B cell (primary cell): ENCODE data around the gene TEX12. TPM values are rescaled to one million over a fixed set of nuclear protein-coding genes. Genes with fewer than 3 reads are reported as not detected.

Source experiments
- ATAC-seq: fragments of 200-7000 bp; cut with Tn5 transposase; one replicate; pipeline ENCODE4 v1.10.0; 2021; ENCODE audit warnings: low read depth, mild to moderate bottlenecking, moderate number of reproducible peaks, moderate library complexity
- CTCF ChIA-PET: fragments of 350-600 bp; sonication (Branson Sonifier 250); formaldehyde crosslinking; loops from one replicate; lab custom pipeline; 2021; ENCODE audit warnings: antibody characterized with exemption, inconsistent platforms; lab: Charles Lee
- POLR2A ChIA-PET: fragments of 350-600 bp; sonication (Branson Sonifier 250); formaldehyde crosslinking; loops from one replicate; lab custom pipeline; 2021; ENCODE audit warnings: antibody characterized with exemption; lab: Charles Lee
- DNase-seq: peaks from one replicate; pipeline ENCODE4 v3.0.0; 2013
- H2AFZ ChIP-seq: 2 replicates; pipeline ENCODE4 v1.6.1; 2012; ENCODE audit warnings: mild to moderate bottlenecking, low read depth, low read length; ENCODE audit not compliant: insufficient read depth, poor library complexity, severe bottlenecking
- H3K27ac ChIP-seq, 2 donors: 1 replicate in 1 of 2; 2 replicates in 1 of 2; pipeline ENCODE4 v1.5.1; 2012 to 2013; ENCODE audit warnings: low read length in 2 of 2, mild to moderate bottlenecking in 2 of 2, moderate library complexity in 1 of 2
- H3K27me3 ChIP-seq, 4 experiments: fragments of 200-600 bp in 1 of 4; sonication (generic) in 1 of 4; replicated peaks in 1 of 4; 1 replicate in 2 of 4; 2 replicates in 2 of 4; pipeline versions ENCODE4 v1.6.1 to v1.7.0; 2013 to 2016; ENCODE audit warnings: low read length in 3 of 4, mild to moderate bottlenecking in 2 of 4, mixed read lengths in 1 of 4, moderate library complexity in 1 of 4; ENCODE audit not compliant: insufficient read depth in 4 of 4, control insufficient read depth in 3 of 4; ENCODE audit errors: control extremely low read depth in 1 of 4
- H3K36me3 ChIP-seq, 2 experiments: replicated peaks in 1 of 2; 1 replicate in 1 of 2; 2 replicates in 1 of 2; pipeline versions ENCODE4 v1.6.1 to v1.7.1; 2013; ENCODE audit warnings: low read length in 1 of 2; ENCODE audit not compliant: insufficient read depth in 2 of 2, control insufficient read depth in 1 of 2; ENCODE audit errors: control extremely low read depth in 1 of 2, extremely low read depth in 1 of 2
- H3K4me1 ChIP-seq, 2 donors: fragments of 200-600 bp in 1 of 2; sonication (generic) in 1 of 2; 1 replicate in 1 of 2; 2 replicates in 1 of 2; pipeline versions ENCODE4 v1.5.1 to v1.6.1; 2013 to 2017; ENCODE audit warnings: low read length in 2 of 2; ENCODE audit not compliant: control insufficient read depth in 2 of 2, insufficient read depth in 2 of 2
- H3K4me2 ChIP-seq: replicated peaks from 2 replicates; pipeline ENCODE3; 2012; ENCODE audit warnings: mild to moderate bottlenecking, low read depth, low read length; ENCODE audit not compliant: poor library complexity, severe bottlenecking
- H3K4me3 ChIP-seq, 5 experiments: fragments of 200-600 bp in 1 of 5; sonication (generic) in 1 of 5; 1 replicate in 3 of 5; 2 replicates in 2 of 5; pipeline versions ENCODE4 v1.5.1 to v1.7.0; 2011 to 2016; ENCODE audit warnings: low read length in 4 of 5, mild to moderate bottlenecking in 4 of 5, low read depth in 2 of 5, control low read depth in 1 of 5, moderate library complexity in 1 of 5; ENCODE audit not compliant: insufficient read depth in 1 of 5; ENCODE audit errors: control extremely low read depth in 1 of 5, extremely low read depth in 1 of 5
- H3K79me2 ChIP-seq: fragments of 200-600 bp; sonication (generic); one replicate; pipeline ENCODE4 v1.6.0; 2016; ENCODE audit warnings: low read length; ENCODE audit not compliant: control insufficient read depth, insufficient read depth
- H3K9ac ChIP-seq: fragments of 200-600 bp; sonication (generic); 2 replicates; pipeline ENCODE4 v1.6.1; 2017; ENCODE audit warnings: mild to moderate bottlenecking, low read length, moderate library complexity
- H3K9me3 ChIP-seq, 3 donors: one replicate each; pipeline versions ENCODE4 v1.6.1 to v1.7.1; 2013; ENCODE audit warnings: low read length in 2 of 3; ENCODE audit not compliant: control insufficient read depth in 2 of 3, insufficient read depth in 1 of 3; ENCODE audit errors: control extremely low read depth in 1 of 3
- H4K20me1 ChIP-seq: 2 replicates; pipeline ENCODE4 v1.6.0; 2012; ENCODE audit warnings: mild to moderate bottlenecking, low read length; ENCODE audit not compliant: insufficient read depth, control insufficient read depth, poor library complexity, severe bottlenecking
- H3K27ac Mint-ChIP-seq: one replicate; pipeline ENCODE4 v1.8.0; 2021; ENCODE audit warnings: mixed read lengths
- H3K27me3 Mint-ChIP-seq: one replicate; pipeline ENCODE4 v1.8.0; 2021; ENCODE audit warnings: mixed read lengths
- H3K4me1 Mint-ChIP-seq: one replicate; pipeline ENCODE4 v1.8.0; 2021; ENCODE audit warnings: mixed read lengths
- H3K4me3 Mint-ChIP-seq: one replicate; pipeline ENCODE4 v1.8.0; 2021; ENCODE audit warnings: mixed read lengths
- H3K9me3 Mint-ChIP-seq: one replicate; pipeline ENCODE4 v1.8.0; 2022; ENCODE audit warnings: mixed read lengths; ENCODE audit not compliant: insufficient read depth
- EZH2 ChIP-seq: IDR thresholded peaks from 2 replicates; pipeline ENCODE4 v1.6.1; 2012; ENCODE audit warnings: borderline replicate concordance, low read depth, mild to moderate bottlenecking, moderate library complexity, low read length; ENCODE audit not compliant: insufficient read depth, poor library complexity, severe bottlenecking
- WGBS: methylation state at CpG from one replicate; pipeline ENCODE4 v1.1.5; 2013; ENCODE audit warnings: missing lambda C conversion rate; ENCODE audit not compliant: insufficient coverage; 5-methylcytosine and 5-hydroxymethylcytosine counted together
- intact Hi-C: fragments of 100-400 bp; cut with micrococcal nuclease; formaldehyde crosslinking; loops from one replicate; pipeline ENCODE4 v1.10.0; 2022
- polyA plus RNA-seq: library from polyadenylated mRNA; depleted of rRNA; stranded (reverse); fragments of >200 nt; gene quantifications from 2 replicates; pipeline ENCODE4 v1.2.3, GENCODE V29; 2012
- total RNA-seq, 2 donors: library from RNA; stranded (reverse); fragments of 120-200 nt in 1 of 2; gene quantifications; 1 replicate in 1 of 2; 2 replicates in 1 of 2; pipeline versions ENCODE4 v1.2.3 to v1.2.4, GENCODE V29; 2013 to 2022
- TF ChIP-seq, protein P1 (sequence below): fragments of 200-600 bp; IDR thresholded peaks from one replicate; pipeline ENCODE4 v1.8.0; 2022; ENCODE audit warnings: antibody characterized with exemption, mild to moderate bottlenecking

The TEX12 gene
- total and polyA plus RNA-seq, 2 donors (not counting 1 experiment from before 2014, with no cell fraction given): 0.10 to 0.47 TPM

DNA sequence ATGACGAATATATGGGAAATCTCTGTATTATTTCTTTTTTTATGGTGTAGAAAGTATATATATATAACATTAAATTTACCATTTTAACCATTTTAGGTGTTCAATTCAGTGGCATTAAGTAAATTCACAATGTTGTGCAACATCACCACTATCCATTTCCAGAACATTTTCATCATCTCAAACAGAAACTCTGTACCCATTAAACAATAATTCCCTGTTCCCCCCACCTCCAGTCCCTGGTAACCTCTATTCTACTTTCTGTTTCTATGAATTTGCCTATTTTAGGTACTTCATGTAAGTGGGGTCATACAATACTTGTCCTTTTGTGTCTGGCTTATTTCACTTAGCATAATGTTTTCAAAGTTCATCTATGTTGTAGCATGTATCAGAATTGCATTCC lies 43.7 kb downstream of the TEX12 start:
- POLR2A ChIA-PET: no interaction called here
- H3K79me2 ChIP-seq: no peaks in the 10 kb centered on the region
- no CpG with 5 or more reads among the region's 1 CpG for WGBS

DNA sequence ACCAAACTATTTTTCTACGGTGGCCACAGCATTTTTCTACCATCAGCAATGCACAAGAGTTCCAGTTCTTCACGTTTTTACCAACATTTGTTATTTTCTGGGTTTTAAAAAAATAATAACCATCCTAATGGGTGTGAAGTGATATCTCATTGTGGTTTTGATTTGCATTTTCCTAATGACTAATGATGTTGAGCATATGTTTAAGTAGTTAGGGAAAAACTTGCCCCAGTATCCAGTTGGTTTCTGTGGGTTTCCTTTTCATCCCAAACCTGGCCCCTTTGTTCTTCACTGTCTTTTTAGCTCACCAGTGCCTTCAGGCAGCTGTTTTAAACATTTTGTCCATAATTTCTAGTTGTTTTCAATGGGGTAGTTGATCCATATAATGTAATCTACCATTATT lies 44.4 kb downstream of the TEX12 start:
- H3K27me3 ChIP-seq: peaks cover 0 to 2% (median 0%) of the 10 kb centered on the region in 4 experiments
- Mint-ChIP-seq H3K27ac (no peak overlapping the region), H3K4me3 (no peak overlapping the region), H3K4me1 (peaks cover 8% of the 10 kb centered on the region), H3K9me3 (no peaks in the 10 kb centered on the region), H3K27me3 (peaks cover 18% of the 10 kb centered on the region)
- H4K20me1 ChIP-seq: no peaks in the 10 kb centered on the region
- H3K27ac ChIP-seq: no peak overlapping the region
- POLR2A ChIA-PET: no interaction called here
- H3K4me1 ChIP-seq: no peaks in the 10 kb centered on the region
- DNase-seq (no peak), ATAC-seq (no peak)
- CTCF ChIA-PET: interaction anchor here (1.0 kb wide), 1 partner anchor 69 kb away, joined by 3 read pairs; no protein-coding TSS in a partner anchor
- WGBS: no CpG with 5 or more reads among the region's 2 CpGs
- H3K4me3 ChIP-seq: no peak overlapping the region
- H3K9ac ChIP-seq: no peak overlapping the region
- peaks cover 0 to 2% (median 0%) of the 10 kb centered on the region in 3 donors for H3K9me3 ChIP-seq
- no peaks in the 10 kb centered on the region for H3K79me2 ChIP-seq
- intact Hi-C loops: no loop called here
- H3K36me3 ChIP-seq: no peaks in the 10 kb centered on the region
- no peak for TF ChIP-seq EZH2
- TF ChIP-seq, protein P1, sequence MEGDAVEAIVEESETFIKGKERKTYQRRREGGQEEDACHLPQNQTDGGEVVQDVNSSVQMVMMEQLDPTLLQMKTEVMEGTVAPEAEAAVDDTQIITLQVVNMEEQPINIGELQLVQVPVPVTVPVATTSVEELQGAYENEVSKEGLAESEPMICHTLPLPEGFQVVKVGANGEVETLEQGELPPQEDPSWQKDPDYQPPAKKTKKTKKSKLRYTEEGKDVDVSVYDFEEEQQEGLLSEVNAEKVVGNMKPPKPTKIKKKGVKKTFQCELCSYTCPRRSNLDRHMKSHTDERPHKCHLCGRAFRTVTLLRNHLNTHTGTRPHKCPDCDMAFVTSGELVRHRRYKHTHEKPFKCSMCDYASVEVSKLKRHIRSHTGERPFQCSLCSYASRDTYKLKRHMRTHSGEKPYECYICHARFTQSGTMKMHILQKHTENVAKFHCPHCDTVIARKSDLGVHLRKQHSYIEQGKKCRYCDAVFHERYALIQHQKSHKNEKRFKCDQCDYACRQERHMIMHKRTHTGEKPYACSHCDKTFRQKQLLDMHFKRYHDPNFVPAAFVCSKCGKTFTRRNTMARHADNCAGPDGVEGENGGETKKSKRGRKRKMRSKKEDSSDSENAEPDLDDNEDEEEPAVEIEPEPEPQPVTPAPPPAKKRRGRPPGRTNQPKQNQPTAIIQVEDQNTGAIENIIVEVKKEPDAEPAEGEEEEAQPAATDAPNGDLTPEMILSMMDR: no peak
- no peak overlapping the region for H3K4me2 ChIP-seq
- H2AFZ ChIP-seq: no peak overlapping the region

More for the DNA sequence above, 43.7 kb downstream of the TEX12 start:
- Mint-ChIP-seq H3K4me1 (peaks cover 8% of the 10 kb centered on the region), H3K4me3 (no peak overlapping the region), H3K27me3 (peaks cover 18% of the 10 kb centered on the region), H3K27ac (no peak overlapping the region), H3K9me3 (no peaks in the 10 kb centered on the region)
- intact Hi-C loops: no loop called here
- TF ChIP-seq, protein P1: no peak
- TF ChIP-seq EZH2: no peak
- DNase-seq (no peak), ATAC-seq (no peak)
- no peak overlapping the region for H3K27ac ChIP-seq
- H3K4me1 ChIP-seq: no peaks in the 10 kb centered on the region
- peaks cover 0 to 2% (median 0%) of the 10 kb centered on the region in 4 experiments for H3K27me3 ChIP-seq
- no peak overlapping the region for H3K4me3 ChIP-seq
- no peak overlapping the region for H3K4me2 ChIP-seq
- H3K9me3 ChIP-seq: peaks cover 0 to 2% (median 0%) of the 10 kb centered on the region in 3 donors
- H3K9ac ChIP-seq: no peak overlapping the region
- no peak overlapping the region for H2AFZ ChIP-seq
- H3K36me3 ChIP-seq: no peaks in the 10 kb centered on the region
- H4K20me1 ChIP-seq: no peaks in the 10 kb centered on the region
- CTCF ChIA-PET: no interaction called here
